Neural cell (in vitro differentiated cells): ENCODE data around the gene HOXB5.

Experiments
- CTCF ChIP-seq: fragments of 450-650 bp; IDR thresholded peaks from 2 replicates; pipeline ENCODE4 v1.5.1; 2014; ENCODE audit warnings: antibody characterized with exemption, mild to moderate bottlenecking, moderate library complexity; ENCODE audit not compliant: poor library complexity, severe bottlenecking
- EZH2 ChIP-seq: fragments of 200-600, 300-800 bp; shearing (Covaris generic), sonication (generic); IDR thresholded peaks from 2 replicates; pipeline ENCODE4 v1.6.1; 2014; ENCODE audit warnings: antibody characterized with exemption, low read length, borderline replicate concordance, mild to moderate bottlenecking; ENCODE audit not compliant: insufficient read depth, poor library complexity, severe bottlenecking
- POLR2AphosphoS5 ChIP-seq: IDR thresholded peaks from 2 replicates; pipeline ENCODE4 v1.6.1; 2012
- RAD21 ChIP-seq: fragments of 450-650 bp; conservative IDR thresholded peaks from 2 replicates; pipeline ENCODE4 v1.6.1; 2014; ENCODE audit warnings: antibody characterized with exemption, mild to moderate bottlenecking, moderate library complexity
- REST ChIP-seq: IDR thresholded peaks from 2 replicates; pipeline ENCODE4 v1.6.1; 2012; ENCODE audit warnings: borderline replicate concordance

DNA sequence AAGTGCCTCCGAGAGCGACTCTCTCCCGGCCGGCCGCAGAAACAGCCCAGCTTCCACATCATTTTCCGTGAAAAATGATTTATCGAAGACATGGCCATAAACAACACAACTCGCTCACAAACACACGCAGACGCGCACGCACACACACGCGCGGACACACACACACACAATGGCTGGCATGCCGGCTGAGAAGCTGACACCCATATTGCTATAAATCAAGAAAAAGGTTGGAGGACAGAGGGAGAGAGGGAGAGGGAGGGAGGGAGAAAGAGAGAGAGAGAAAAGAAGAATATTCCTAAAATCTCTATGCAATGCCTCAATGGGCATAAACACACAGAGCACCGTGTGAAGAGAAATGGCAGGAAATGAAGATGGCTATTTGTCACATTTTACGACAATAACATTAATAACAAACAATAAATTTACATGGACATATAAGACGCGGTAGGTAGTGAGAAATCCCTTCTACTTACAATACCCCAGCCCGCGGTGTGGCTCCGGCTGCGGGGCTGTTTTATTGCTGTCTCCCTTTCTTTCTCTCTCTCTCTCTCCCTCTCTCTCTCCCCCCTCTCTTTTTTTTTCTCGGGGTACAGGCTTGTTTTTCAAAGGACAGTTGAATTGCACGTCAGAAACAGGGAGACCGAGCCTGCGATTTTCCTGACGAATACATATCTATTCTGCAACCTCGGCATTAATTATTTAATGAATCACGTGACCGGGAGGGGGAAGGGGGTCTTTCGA lies 24.9 kb downstream of the HOXB5 start:
- TF ChIP-seq REST (no peak), EZH2 (no peak), CTCF (no peak), RAD21 (no peak), POLR2AphosphoS5 (no peak)
